HepG2 (cell line): ENCODE data around the gene CETN2. TPM values are rescaled to one million over a fixed set of nuclear protein-coding genes. Genes with fewer than 3 reads are reported as not detected.

Source experiments
- ATAC-seq: fragments of 200-7000 bp; cut with Tn5 transposase; 3 replicates; pipeline ENCODE4 v1.9.1; 2020; ENCODE audit warnings: mild to moderate bottlenecking, moderate library complexity
- BruUV-seq: library from RNA; stranded (reverse); fragments of 400-500 nt; replicated peaks from 2 replicates; lab custom pipeline; 2021; lab: Mats Ljungman, UMichigan
- CTCF ChIA-PET: fragments of 300-600 bp; formaldehyde crosslinking; extraction: SDS; loops from one replicate; lab custom pipeline; 2021; ENCODE audit warnings: low total read pairs, inconsistent platforms, low intra/inter-chr PET ratio; lab: Yijun Ruan, JAX
- POLR2A ChIA-PET: fragments of 350-600 bp; sonication (Branson Sonifier 250); formaldehyde crosslinking; loops from one replicate; lab custom pipeline; 2020; ENCODE audit warnings: antibody characterized with exemption, inconsistent platforms; lab: Yijun Ruan, JAX
- DNase-seq: peaks from one replicate; pipeline ENCODE4 v3.0.0-alpha.2; 2015; ENCODE audit warnings: low spot score
- FAIRE-seq: peaks from 3 replicates; lab custom pipeline; 2011; peaks lifted over from hg19 to GRCh38; lab: Jason Lieb, UNC
- H2AFZ ChIP-seq: one replicate; pipeline ENCODE4 v1.6.1; 2011; ENCODE audit warnings: low read length, inconsistent platforms
- H3K27ac ChIP-seq: fragments of 300-600 bp; 3 replicates; pipeline ENCODE4 v1.8.0; 2011; ENCODE audit warnings: mixed run types, mild to moderate bottlenecking, mixed read lengths, low read length, inconsistent platforms; ENCODE audit not compliant: insufficient read depth; ENCODE audit errors: extremely low read length
- H3K27me3 ChIP-seq, 2 experiments: fragments of 200-600 bp in 1 of 2; 2 replicates in 1 of 2; 3 replicates in 1 of 2; pipeline versions ENCODE4 v1.6.0 to v1.8.0; 2011; ENCODE audit warnings: low read length in 2 of 2, mild to moderate bottlenecking in 2 of 2, moderate library complexity in 2 of 2, inconsistent platforms in 1 of 2; ENCODE audit not compliant: insufficient read depth in 2 of 2, control insufficient read depth in 1 of 2
- H3K36me3 ChIP-seq, 2 experiments: fragments of 200-600 bp in 1 of 2; replicated peaks in 1 of 2; 2 replicates in 1 of 2; 3 replicates in 1 of 2; pipeline versions ENCODE4 v1.5.1 to v1.8.0; 2011; ENCODE audit warnings: low read length in 2 of 2, inconsistent platforms in 1 of 2; ENCODE audit not compliant: insufficient read depth in 2 of 2, control insufficient read depth in 1 of 2
- H3K4me1 ChIP-seq: 2 replicates; pipeline ENCODE4 v1.5.1; 2012; ENCODE audit warnings: low read length, inconsistent platforms; ENCODE audit not compliant: insufficient read depth
- H3K4me2 ChIP-seq: 2 replicates; pipeline ENCODE4 v1.6.0; 2011; ENCODE audit warnings: low read depth, low read length, inconsistent platforms
- H3K4me3 ChIP-seq, 3 experiments: fragments of 200-600 bp in 1 of 3; sonication (generic), shearing (Covaris generic) in 1 of 3; replicated peaks in 1 of 3; 2 replicates each; pipeline ENCODE4 v1.5.1; 2011 to 2016; ENCODE audit warnings: low read length in 3 of 3, inconsistent platforms in 2 of 3, low read depth in 2 of 3, mild to moderate bottlenecking in 2 of 3, control low read depth in 1 of 3, mixed read lengths in 1 of 3; ENCODE audit not compliant: insufficient read depth in 1 of 3
- H3K79me2 ChIP-seq: one replicate; pipeline ENCODE4 v1.6.1; 2011; ENCODE audit warnings: low read length, inconsistent platforms; ENCODE audit not compliant: insufficient read depth
- H3K9ac ChIP-seq: 2 replicates; pipeline ENCODE4 v1.6.0; 2011; ENCODE audit warnings: mild to moderate bottlenecking, low read depth, low read length, inconsistent platforms; ENCODE audit not compliant: insufficient read depth
- H3K9me3 ChIP-seq: 2 replicates; pipeline ENCODE4 v1.5.1; 2012; ENCODE audit warnings: mild to moderate bottlenecking, low read length
- H4K20me1 ChIP-seq: 2 replicates; pipeline ENCODE4 v1.6.0; 2011; ENCODE audit warnings: inconsistent platforms, mild to moderate bottlenecking, low read length, moderate library complexity; ENCODE audit not compliant: insufficient read depth
- ARHGAP35 ChIP-seq: sonication (generic); formaldehyde crosslinking; IDR thresholded peaks from 2 replicates; pipeline ENCODE4 v1.9.0; 2022; ENCODE audit warnings: mild to moderate bottlenecking, inconsistent platforms, moderate library complexity, missing genetic modification reagents, borderline replicate concordance
- IRX3 ChIP-seq: sonication (generic); formaldehyde crosslinking; IDR thresholded peaks from 2 replicates; pipeline ENCODE4 v1.8.1; 2023; ENCODE audit warnings: mild to moderate bottlenecking, low read depth, missing genetic modification reagents, borderline replicate concordance
- MIER2 ChIP-seq: IDR thresholded peaks from 2 replicates; pipeline ENCODE4 v1.6.1; 2016; ENCODE audit warnings: missing biosample characterization, missing genetic modification reagents
- NFE2 ChIP-seq: sonication (generic); formaldehyde crosslinking; IDR thresholded peaks from 2 replicates; pipeline ENCODE4 v1.4.0; 2020; ENCODE audit warnings: missing genetic modification reagents
- NFYC ChIP-seq: IDR thresholded peaks from 2 replicates; pipeline ENCODE4 v1.6.1; 2016; ENCODE audit warnings: missing genetic modification reagents, missing compliant biosample characterization
- NR3C1 ChIP-seq: sonication (generic); formaldehyde crosslinking; IDR thresholded peaks from 2 replicates; pipeline ENCODE4 v1.4.0; 2020; ENCODE audit warnings: missing genetic modification reagents
- PRDM4 ChIP-seq: sonication (generic); formaldehyde crosslinking; IDR thresholded peaks from 2 replicates; pipeline ENCODE4 v1.9.0; 2021; ENCODE audit warnings: missing genetic modification reagents, borderline replicate concordance
- RFX5 ChIP-seq: IDR thresholded peaks from 2 replicates; pipeline ENCODE4 v1.6.1; 2011; ENCODE audit warnings: low read depth, low read length, improper control_type of control experiment
- RFXAP ChIP-seq: sonication (generic); formaldehyde crosslinking; IDR thresholded peaks from 2 replicates; pipeline ENCODE4 v1.4.0; 2020; ENCODE audit warnings: missing genetic modification reagents, borderline replicate concordance
- RXRA ChIP-seq: sonication (generic); formaldehyde crosslinking; IDR thresholded peaks from 2 replicates; pipeline ENCODE4 v1.5.1; 2020; ENCODE audit warnings: missing genetic modification reagents
- SP140L ChIP-seq: sonication (generic); formaldehyde crosslinking; IDR thresholded peaks from 2 replicates; pipeline ENCODE4 v1.4.0; 2020; ENCODE audit warnings: missing genetic modification reagents, borderline replicate concordance
- SP4 ChIP-seq: sonication (generic); formaldehyde crosslinking; IDR thresholded peaks from 2 replicates; pipeline ENCODE4 v1.8.1; 2023; ENCODE audit warnings: mild to moderate bottlenecking, missing genetic modification reagents
- THAP11 ChIP-seq: IDR thresholded peaks from 2 replicates; pipeline ENCODE4 v1.6.1; 2016; ENCODE audit warnings: missing biosample characterization, missing genetic modification reagents
- ZNF101 ChIP-seq: sonication (generic); formaldehyde crosslinking; IDR thresholded peaks from 2 replicates; pipeline ENCODE4 v1.4.0; 2020; ENCODE audit warnings: mild to moderate bottlenecking, low read depth, missing genetic modification reagents, borderline replicate concordance
- ZNF891 ChIP-seq: sonication (generic); formaldehyde crosslinking; IDR thresholded peaks from 2 replicates; pipeline ENCODE4 v1.5.0; 2020; ENCODE audit warnings: mild to moderate bottlenecking, missing genetic modification reagents
- ZSCAN9 ChIP-seq: IDR thresholded peaks from 2 replicates; pipeline ENCODE4 v1.6.1; 2016; ENCODE audit warnings: borderline replicate concordance
- WGBS: methylation state at CpG from one replicate; pipeline ENCODE4 v1.1.6; 2017; ENCODE audit warnings: low lambda C conversion rate; 5-methylcytosine and 5-hydroxymethylcytosine counted together
- in situ Hi-C: cut with HindIII; loops from 2 replicates; pipeline ENCODE4 v1.10.0; 2017; ENCODE audit warnings: low pct_unique_long_range_greater_than_20kb; ENCODE audit not compliant: extremely low pct_ligation_motif_present
- intact Hi-C: fragments of 100-400 bp; cut with micrococcal nuclease; formaldehyde crosslinking; loops from one replicate; pipeline ENCODE4 v1.10.0; 2022; ENCODE audit not compliant: unreplicated experiment
- polyA plus RNA-seq, 8 experiments: library from polyadenylated mRNA; depleted of rRNA in 3 of 8; stranded (reverse) in 7 of 8; unstranded in 1 of 8; fragments of >200 nt; fragmentation: Illumina TruSeq in 4 of 8; extraction: Trizol in 4 of 8; gene quantifications; 2 replicates each; pipeline versions ENCODE4 v1.2.1 to v1.2.3, GENCODE V29; 2011 to 2016; ENCODE audit warnings: low read depth in 4 of 8, missing spikeins in 1 of 8, mixed read lengths in 1 of 8; ENCODE audit not compliant: insufficient read depth in 1 of 8
- total RNA-seq, 5 experiments: library from RNA; depleted of rRNA; stranded (reverse); fragments of >200 nt; fragmentation: Illumina TruSeq; extraction: Trizol; gene quantifications; 2 replicates each; pipeline ENCODE4 v1.2.3, GENCODE V29; 2016; ENCODE audit warnings: low read depth in 1 of 5
- TF ChIP-seq, protein P1 (sequence below): sonication (generic); formaldehyde crosslinking; IDR thresholded peaks from 2 replicates; pipeline ENCODE4 v1.4.0; 2020; ENCODE audit warnings: missing genetic modification reagents, mild to moderate bottlenecking, borderline replicate concordance
- TF ChIP-seq, protein P2 (sequence below): sonication (generic); formaldehyde crosslinking; IDR thresholded peaks from 2 replicates; pipeline ENCODE4 v1.8.0; 2022; ENCODE audit warnings: mild to moderate bottlenecking, missing genetic modification reagents

Gene CETN2
- total and polyA plus RNA-seq, 2 of the 13 experiments (the other 11 are each of a cell fraction or from before 2014, with no cell fraction given) = 17.2 to 85.4 TPM

DNA sequence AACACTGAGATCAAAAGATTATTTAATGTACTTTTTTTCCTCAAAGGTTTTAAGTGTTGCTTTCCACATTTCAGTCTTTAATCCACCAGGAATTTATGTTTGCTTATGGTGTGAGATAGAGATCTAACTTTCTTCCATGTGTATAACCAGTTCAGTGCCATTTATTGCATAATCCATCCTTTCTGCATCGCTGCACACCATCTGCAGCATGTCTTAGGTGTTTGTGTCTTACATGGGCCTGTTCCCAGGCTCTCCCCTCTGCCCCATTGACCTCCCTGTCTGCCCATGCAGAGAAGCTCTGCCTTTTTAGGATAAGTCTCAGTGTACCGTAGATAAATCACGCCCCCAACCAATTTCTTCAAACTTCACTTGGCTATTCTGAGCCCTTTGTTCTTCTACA is 30.6 kb upstream of the CETN2 start:
- peaks cover 1 to 54% of the 10 kb centered on the region in 2 experiments for H3K36me3 ChIP-seq
- no TSS peak for BruUV-seq
- WGBS = 91% methylated on average over 3 of the region's 3 CpGs

GRCh38 chrX:152853986-152854385 is 23.4 kb upstream of the CETN2 start:
- no peaks in the 10 kb centered on the region for H3K9me3 ChIP-seq
- POLR2A ChIA-PET = no interaction called here
- CTCF ChIA-PET = no interaction called here
- TF ChIP-seq SP140L (CRISPR knock-in tag) (no peak), MIER2 (CRISPR knock-in tag) (no peak), PRDM4 (CRISPR knock-in tag) (no peak), ZNF891 (CRISPR knock-in tag) (no peak), IRX3 (no peak), RFX5 (no peak), ARHGAP35 (CRISPR knock-in tag) (no peak), NR3C1 (CRISPR knock-in tag) (no peak)
- TF ChIP-seq, protein P1, sequence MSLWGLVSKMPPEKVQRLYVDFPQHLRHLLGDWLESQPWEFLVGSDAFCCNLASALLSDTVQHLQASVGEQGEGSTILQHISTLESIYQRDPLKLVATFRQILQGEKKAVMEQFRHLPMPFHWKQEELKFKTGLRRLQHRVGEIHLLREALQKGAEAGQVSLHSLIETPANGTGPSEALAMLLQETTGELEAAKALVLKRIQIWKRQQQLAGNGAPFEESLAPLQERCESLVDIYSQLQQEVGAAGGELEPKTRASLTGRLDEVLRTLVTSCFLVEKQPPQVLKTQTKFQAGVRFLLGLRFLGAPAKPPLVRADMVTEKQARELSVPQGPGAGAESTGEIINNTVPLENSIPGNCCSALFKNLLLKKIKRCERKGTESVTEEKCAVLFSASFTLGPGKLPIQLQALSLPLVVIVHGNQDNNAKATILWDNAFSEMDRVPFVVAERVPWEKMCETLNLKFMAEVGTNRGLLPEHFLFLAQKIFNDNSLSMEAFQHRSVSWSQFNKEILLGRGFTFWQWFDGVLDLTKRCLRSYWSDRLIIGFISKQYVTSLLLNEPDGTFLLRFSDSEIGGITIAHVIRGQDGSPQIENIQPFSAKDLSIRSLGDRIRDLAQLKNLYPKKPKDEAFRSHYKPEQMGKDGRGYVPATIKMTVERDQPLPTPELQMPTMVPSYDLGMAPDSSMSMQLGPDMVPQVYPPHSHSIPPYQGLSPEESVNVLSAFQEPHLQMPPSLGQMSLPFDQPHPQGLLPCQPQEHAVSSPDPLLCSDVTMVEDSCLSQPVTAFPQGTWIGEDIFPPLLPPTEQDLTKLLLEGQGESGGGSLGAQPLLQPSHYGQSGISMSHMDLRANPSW (CRISPR knock-in tag) = no peak
- TF ChIP-seq, protein P2, sequence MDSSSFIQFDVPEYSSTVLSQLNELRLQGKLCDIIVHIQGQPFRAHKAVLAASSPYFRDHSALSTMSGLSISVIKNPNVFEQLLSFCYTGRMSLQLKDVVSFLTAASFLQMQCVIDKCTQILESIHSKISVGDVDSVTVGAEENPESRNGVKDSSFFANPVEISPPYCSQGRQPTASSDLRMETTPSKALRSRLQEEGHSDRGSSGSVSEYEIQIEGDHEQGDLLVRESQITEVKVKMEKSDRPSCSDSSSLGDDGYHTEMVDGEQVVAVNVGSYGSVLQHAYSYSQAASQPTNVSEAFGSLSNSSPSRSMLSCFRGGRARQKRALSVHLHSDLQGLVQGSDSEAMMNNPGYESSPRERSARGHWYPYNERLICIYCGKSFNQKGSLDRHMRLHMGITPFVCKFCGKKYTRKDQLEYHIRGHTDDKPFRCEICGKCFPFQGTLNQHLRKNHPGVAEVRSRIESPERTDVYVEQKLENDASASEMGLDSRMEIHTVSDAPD = no peak

More for the DNA sequence above, 30.6 kb upstream of the CETN2 start:
- Histone ChIP-seq H3K9ac (no peak overlapping the region), H3K27me3 (no peaks in the 10 kb centered on the region), H3K27ac (no peak overlapping the region), H3K4me2 (no peak overlapping the region), H4K20me1 (no peaks in the 10 kb centered on the region), H3K79me2 (no peaks in the 10 kb centered on the region), H3K4me1 (no peaks in the 10 kb centered on the region), H2AFZ (no peak overlapping the region), H3K9me3 (no peaks in the 10 kb centered on the region), H3K4me3 (no peak overlapping the region)
- FAIRE-seq (no peak), ATAC-seq (no peak), DNase-seq (no peak)
- ChIA-PET POLR2A (no interaction called here), CTCF (no interaction called here)
- in situ Hi-C loops (no loop called here), intact Hi-C loops (no loop called here)
- TF ChIP-seq ZSCAN9 (CRISPR knock-in tag) (no peak), SP4 (CRISPR knock-in tag) (no peak), THAP11 (no peak), ZNF101 (CRISPR knock-in tag) (no peak), RFXAP (CRISPR knock-in tag) (no peak), NFE2 (CRISPR knock-in tag) (no peak), NFYC (CRISPR knock-in tag) (no peak), RXRA (CRISPR knock-in tag) (no peak)

More at GRCh38 chrX:152853986-152854385, 23.4 kb upstream of the CETN2 start:
- no peaks in the 10 kb centered on the region for H3K79me2 ChIP-seq
- peaks cover 3 to 50% of the 10 kb centered on the region in 2 experiments for H3K36me3 ChIP-seq
- DNase-seq (no peak), FAIRE-seq (no peak), ATAC-seq (no peak)
- H3K27me3 ChIP-seq = no peaks in the 10 kb centered on the region
- H2AFZ ChIP-seq = no peak overlapping the region
- H3K4me1 ChIP-seq = no peaks in the 10 kb centered on the region
- H3K4me3 ChIP-seq = no peak overlapping the region
- no peak overlapping the region for H3K9ac ChIP-seq
- in situ Hi-C loops (no loop called here), intact Hi-C loops (no loop called here)
- no peaks in the 10 kb centered on the region for H4K20me1 ChIP-seq
- no peak overlapping the region for H3K27ac ChIP-seq
- no peak overlapping the region for H3K4me2 ChIP-seq
- no TSS peak for BruUV-seq
- 98% methylated on average over 7 of the region's 7 CpGs for WGBS
